HG03159 (cell line): ENCODE measurements around the gene MAS1.
A peak's percentile ranks its signal among the peaks of the same experiment; 100 is the strongest.

Experiments used
- ATAC-seq: cut with Tn5 transposase; IDR thresholded peaks from one replicate; pipeline ENCODE4 v1.9.1; 2021; ENCODE audit warnings: mild to moderate bottlenecking, moderate library complexity; ENCODE audit not compliant: unreplicated experiment

MAS1 gene

GRCh38 chr6:159879856-159880255 is 10.9 kb upstream of the MAS1 start:
- ATAC-seq, result no peak

DNA sequence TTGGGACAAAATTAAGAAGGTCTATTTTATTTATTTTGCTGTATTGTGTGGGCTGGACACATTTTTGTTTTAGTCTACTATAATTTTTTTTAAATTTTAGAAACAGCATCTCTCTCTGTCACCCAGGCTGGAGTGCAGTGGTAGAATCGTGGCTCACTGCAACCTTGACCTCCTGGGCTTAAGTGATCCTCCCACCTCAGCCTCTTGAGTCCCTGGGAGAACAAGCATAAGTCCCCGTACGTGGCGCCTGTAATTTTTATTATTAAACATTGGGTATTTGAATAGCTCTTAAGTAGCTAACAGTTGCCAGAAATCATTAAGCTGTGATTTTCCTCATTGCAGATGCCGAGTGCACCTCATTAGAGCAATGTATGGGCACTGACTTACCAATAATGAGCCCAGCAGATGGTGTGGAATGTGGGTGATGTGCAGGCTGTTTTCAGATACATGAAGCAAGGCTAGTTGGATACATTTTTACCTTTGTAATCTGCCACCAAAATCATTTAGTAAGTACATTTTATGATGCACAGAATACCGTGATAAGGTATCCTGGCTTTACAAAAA is 10.3 kb upstream of the MAS1 start:
- no peak for ATAC-seq

DNA sequence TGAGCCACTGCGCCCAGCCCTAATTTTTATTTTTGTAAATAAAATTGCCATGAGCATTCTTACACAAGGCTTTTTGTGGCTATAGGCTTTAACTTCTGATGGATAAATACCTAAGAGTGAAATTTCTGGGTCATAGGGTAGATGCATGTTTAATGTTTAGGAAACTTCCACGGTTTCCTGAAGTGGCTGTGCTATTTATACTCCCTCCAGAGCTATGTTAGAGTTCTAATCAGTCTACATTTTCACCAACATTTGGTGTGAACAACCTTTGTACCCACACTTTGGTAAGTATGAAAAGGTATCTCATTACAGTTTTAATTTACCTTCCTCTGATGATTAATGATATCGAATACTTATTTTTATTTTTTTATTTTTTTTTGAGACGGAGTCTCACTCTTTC is 6.1 kb upstream of the MAS1 start:
- no peak for ATAC-seq

- no peak for ATAC-seq
These were observed 4.5 kb upstream of the MAS1 start for GRCh38 chr6:159886270-159886669.

- ATAC-seq, result no peak
These were observed 3.6 kb upstream of the MAS1 start for GRCh38 chr6:159887146-159887545.

- no peak for ATAC-seq
These were observed 3.0 kb upstream of the MAS1 start for GRCh38 chr6:159887761-159888160.

GRCh38 chr6:159890201-159890600 is 587 bp upstream of the MAS1 start:
- ATAC-seq, result no peak

DNA sequence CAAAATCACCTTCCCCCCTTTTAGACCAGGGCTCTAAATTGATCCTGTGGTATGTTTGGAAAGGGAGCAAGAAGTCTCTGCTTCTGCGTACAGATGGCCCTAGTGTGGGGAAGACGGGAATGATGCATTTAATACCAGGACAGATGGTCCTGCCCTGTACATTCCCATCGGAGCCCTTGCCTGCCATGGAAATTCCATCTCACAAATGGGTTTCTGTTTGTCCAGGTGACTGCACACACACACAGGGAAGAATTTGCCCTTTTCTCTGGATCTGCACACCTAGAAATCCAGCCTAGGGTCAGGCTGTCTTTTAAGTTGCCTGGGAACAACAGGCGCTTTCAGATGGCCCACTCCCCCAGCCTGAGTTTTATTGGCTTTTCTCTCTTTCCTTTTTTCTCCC is 1.3 kb downstream of the MAS1 start:
- no peak for ATAC-seq

DNA sequence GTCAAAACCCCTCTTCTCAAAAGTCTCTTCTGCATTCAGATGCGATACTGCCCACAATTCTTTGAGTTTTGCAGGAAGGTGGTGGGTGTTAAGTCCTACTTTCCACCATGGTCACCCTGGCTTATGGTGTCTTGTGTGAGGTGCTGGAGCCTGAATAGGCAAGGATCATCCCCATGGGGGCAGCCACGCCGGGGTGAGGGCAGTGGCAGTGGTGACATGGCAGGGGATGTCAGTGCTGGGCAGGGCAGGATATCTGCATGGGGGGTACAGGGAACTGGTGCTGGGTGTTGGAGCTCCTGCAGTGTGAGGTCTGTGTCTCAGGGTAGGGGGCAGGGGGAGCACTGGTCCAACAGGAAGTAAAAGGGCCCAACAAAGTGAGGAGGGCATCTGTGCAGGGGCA is 2.3 kb downstream of the MAS1 start:
- no peak for ATAC-seq

GRCh38 chr6:159894991-159895390 is 4.2 kb downstream of the MAS1 start:
- no peak for ATAC-seq

DNA sequence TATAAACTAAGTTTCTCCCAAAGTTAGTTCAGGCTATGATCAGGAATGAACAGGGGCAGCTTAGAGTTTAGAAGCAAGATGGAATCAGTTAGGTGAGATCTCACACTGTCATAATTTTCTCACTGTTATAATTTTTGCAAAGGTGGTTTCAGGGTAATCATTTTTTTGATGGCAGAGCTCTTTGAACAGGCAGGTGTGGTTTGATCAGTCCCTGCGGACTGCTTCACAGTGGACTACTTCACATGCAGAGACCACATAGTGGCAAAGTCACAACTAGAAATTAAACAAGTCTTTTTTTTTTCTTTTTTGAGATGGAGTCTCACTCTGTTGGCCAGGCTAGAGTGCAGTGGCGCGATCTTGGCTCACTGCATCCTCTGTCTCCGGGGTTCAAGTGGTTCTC is 6.8 kb downstream of the MAS1 start:
- ATAC-seq, result no peak

GRCh38 chr6:159898519-159898918 is 7.7 kb downstream of the MAS1 start:
- ATAC-seq, result no peak

DNA sequence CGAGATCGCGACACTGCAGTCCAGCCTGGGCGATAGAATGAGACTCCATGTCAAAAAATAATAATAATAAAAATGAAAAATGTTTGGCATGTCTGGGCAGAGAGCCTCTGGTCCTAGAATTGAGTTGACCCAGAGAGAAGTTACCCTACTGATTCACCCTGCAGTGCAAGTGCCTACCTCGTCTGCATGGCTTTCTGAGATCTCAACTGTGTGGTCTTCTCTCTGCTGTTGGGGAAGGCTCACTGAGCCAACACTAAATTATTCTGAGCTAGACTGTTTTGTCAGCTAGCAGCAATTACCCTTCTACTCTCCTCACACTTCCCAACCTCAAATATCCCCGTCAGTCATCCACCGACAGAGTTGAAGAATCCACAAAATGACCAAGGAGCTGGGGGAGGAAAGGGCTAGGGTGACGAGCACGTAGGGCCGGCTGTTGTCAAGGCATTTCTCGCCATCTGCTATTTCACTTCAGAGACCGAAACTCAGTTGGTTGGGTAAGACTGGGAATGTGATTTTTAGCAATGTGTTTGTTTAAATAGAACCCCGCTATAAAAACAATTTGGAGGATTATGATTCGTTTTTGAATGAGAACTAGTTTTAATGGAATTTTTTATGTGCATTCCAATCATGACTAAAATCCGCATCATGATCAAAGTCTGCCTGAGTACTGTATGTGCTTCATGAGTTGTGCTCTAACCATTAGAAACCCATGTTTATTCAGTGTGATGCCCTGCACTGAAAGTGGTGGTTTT is 9.4 kb downstream of the MAS1 start:
- ATAC-seq, result no peak

- ATAC-seq, result no peak
These were observed 11.8 kb downstream of the MAS1 start for GRCh38 chr6:159902620-159903019.

GRCh38 chr6:159904497-159904911 is 13.7 kb downstream of the MAS1 start:
- peak; percentile 73 for ATAC-seq

- no peak for ATAC-seq
These were observed 15.6 kb downstream of the MAS1 start for GRCh38 chr6:159906400-159906799.

DNA sequence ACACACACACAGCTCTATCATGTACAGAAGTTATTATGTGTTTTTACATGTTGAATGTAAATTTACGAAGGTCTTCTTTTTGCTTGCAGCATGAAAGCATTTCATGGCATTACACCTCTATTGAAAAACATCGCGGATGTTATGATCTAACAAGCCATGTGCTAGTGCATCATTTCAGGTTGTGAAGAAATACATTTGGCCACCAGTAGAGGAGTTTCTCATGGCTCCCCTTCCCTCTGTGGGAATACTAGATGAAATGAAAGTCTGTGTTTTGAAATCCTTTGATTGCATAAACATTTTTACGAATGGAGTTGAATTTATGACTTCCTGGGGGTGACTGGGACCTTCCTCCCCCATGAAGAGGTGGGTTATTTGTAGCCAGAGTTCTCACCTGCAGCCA is 17.7 kb downstream of the MAS1 start:
- ATAC-seq, result no peak

GRCh38 chr6:159908979-159909378 is 18.2 kb downstream of the MAS1 start:
- ATAC-seq, result no peak

DNA sequence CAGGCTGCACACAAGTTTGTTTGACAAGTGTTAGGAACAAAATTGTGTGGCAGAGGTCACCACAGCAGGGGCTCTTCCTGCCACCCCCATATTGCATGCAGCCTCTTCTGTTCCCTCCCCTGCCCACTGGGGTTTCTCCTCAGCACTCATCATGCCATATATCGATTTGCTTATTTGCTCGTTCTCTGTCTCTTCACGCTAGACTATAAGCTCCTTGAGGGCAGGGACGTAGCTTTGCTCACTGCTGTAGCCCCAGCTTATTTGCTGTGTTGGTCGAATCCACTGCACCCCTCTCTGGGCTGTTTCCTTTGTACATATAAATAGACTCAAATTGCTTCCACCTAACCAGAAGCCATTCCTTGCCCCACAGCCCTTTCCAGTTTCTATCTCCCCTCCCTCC is 19.6 kb downstream of the MAS1 start:
- no peak for ATAC-seq

- no peak for ATAC-seq
These were observed 22.6 kb downstream of the MAS1 start for GRCh38 chr6:159913375-159913774.

DNA sequence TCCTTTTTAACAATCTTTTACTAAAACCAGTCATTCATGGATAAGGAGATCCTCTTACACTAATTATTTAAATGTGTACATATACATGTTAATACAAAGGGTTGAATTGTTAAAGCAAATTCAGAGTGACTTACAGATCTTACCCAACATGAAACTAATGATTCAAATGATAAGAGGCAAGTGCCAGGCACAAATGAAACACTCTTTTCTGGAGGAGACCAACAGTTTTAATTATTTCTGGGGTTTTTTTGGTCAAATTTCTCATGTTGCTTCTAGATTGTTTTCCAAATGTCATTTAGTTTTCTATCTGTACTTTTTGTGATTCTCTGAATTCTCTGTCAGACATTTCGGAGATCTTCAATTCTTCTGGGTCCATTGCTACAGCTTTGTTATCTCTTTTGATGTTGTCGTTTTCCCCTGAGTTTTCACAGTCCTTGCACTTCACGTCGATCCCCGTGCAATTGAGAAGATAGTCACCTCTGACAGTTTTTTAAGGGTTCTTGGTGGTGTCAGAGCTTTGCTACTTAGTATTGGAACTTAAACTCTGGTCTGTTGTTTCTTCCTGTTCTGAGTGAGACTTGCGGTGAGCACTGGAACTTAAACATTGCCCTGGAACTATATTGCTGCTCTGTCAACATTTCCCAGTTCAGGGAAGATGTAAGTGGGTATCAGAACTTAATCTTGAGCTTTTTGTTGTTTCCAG is 23.2 kb downstream of the MAS1 start:
- ATAC-seq, result no peak

DNA sequence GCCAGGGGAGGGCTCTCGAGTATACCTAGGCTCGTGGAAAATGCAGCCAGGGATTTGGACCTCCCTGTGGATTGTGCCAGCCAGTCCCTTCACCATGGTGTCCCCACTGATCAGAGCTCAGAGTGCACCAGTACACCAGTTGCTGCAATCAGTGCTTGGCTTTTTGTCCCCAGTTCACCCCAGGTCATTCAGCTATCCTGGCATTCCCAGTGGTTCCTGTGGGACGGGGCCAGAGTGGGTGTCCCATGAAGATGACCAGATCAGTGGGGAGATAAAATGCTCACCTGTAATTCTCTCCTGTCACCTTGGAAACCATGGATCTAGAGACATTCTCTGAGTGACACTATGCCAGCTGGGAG is 23.8 kb downstream of the MAS1 start:
- ATAC-seq, result no peak
